ENCODE data around the gene B4GALNT4. TPM values are rescaled to one million over a fixed set of nuclear protein-coding genes. Genes with fewer than 3 reads are reported as not detected.

B4GALNT4 gene
- total and polyA plus RNA-seq, 2 of the 13 experiments (the other 11 are each of a cell fraction or from before 2014, with no cell fraction given): 30.5 to 50.1 TPM

- TF ChIP-seq ZMAT5 (CRISPR knock-in tag; IDR thresholded peaks at IDR 0.05; ENCODE audit: borderline replicate concordance, low read depth): no peak
Measured at GRCh38 chr11:413120-414081, 44.1 kb downstream of the B4GALNT4 start (continued).

GRCh38 chr11:414318-414857 lies 45.1 kb downstream of the B4GALNT4 start:
- Histone ChIP-seq H3K9ac (ENCODE audit: insufficient read depth, low read depth, low read length) (no peak overlapping the region), H3K9me3 (ENCODE audit: low read length) (no peaks in the 10 kb centered on the region), H3K27me3 (ENCODE audit: control insufficient read depth in 1 of 2, insufficient read depth in 2 of 2, low read length in 2 of 2) (peaks cover 2 to 10% of the 10 kb centered on the region in 2 experiments; a peak in 1 of 5 replicates), H4K20me1 (ENCODE audit: insufficient read depth, low read length) (no peaks in the 10 kb centered on the region), H2AFZ (ENCODE audit: low read length) (no peak overlapping the region), H3K79me2 (ENCODE audit: insufficient read depth, low read length) (no peaks in the 10 kb centered on the region), H3K4me2 (ENCODE audit: low read depth, low read length) (peak overlapping the region; percentile 67), H3K36me3 (replicated peaks in 1 of 2; ENCODE audit: control insufficient read depth in 1 of 2, insufficient read depth in 2 of 2, low read length in 2 of 2) (no peaks in the 10 kb centered on the region), H3K4me1 (ENCODE audit: insufficient read depth, low read length) (peaks cover 51% of the 10 kb centered on the region), H3K27ac (ENCODE audit: extremely low read length, insufficient read depth, low read length) (no peak overlapping the region), H3K4me3 (replicated peaks in 1 of 3; ENCODE audit: insufficient read depth in 1 of 3, low read depth in 2 of 3, low read length in 3 of 3) (peak overlapping the region in 2 of 3 experiments; percentile 42 to 67; a peak in 4 of 6 replicates)
- in situ Hi-C loops (cut with HindIII; ENCODE audit: extremely low pct_ligation_motif_present, low pct_unique_long_range_greater_than_20kb): no loop called here
- TF ChIP-seq PRDM4 (CRISPR knock-in tag; IDR thresholded peaks at IDR 0.05; ENCODE audit: borderline replicate concordance) (no peak), TRAFD1 (CRISPR knock-in tag; IDR thresholded peaks at IDR 0.05; ENCODE audit: borderline replicate concordance) (no peak), ZNF687 (CRISPR knock-in tag; IDR thresholded peaks at IDR 0.05) (peak; percentile 29; the same call in 1 of the 2 replicates)
- 10% methylated on average over 9 of the region's 9 CpGs for WGBS (ENCODE audit: low lambda C conversion rate)
- intact Hi-C loops (cut with micrococcal nuclease; ENCODE audit: unreplicated experiment): no loop called here
- no TSS peak for BruUV-seq (replicated peaks)
- peak; percentile 7 for ATAC-seq
- no peak for FAIRE-seq
- DNase-seq (ENCODE audit: low spot score): no peak
- CTCF ChIA-PET (ENCODE audit: low intra/inter-chr PET ratio, low total read pairs): no interaction called here
- POLR2A ChIA-PET: interaction anchor here (0.7 to 2.8 kb wide), 5 partner anchors 27 to 179 kb away, joined by 3 to 8 read pairs (median 7); partner anchors contain the start of genes ANO9 and RNH1
